K562 (cell line): Measurements from ENCODE around the gene SLC1A7.

Experiments
- ARID3B ChIP-seq: fragments of 250-450 bp; sonication (Bioruptor Pico); IDR thresholded peaks from 2 replicates; pipeline ENCODE4 v1.4.0; 2020; ENCODE audit warnings: borderline replicate concordance
- CEBPB ChIP-seq: fragments of 450-650 bp; IDR thresholded peaks from 2 replicates; pipeline ENCODE4 v1.6.1; 2016; ENCODE audit warnings: missing genetic modification characterization, missing compliant biosample characterization
- CTCF ChIP-seq, 3 experiments: IDR thresholded peaks in 2 of 3; conservative IDR thresholded peaks in 1 of 3; 2 replicates each; pipeline ENCODE4 v1.5.1; 2011 to 2012; ENCODE audit warnings: low read length in 3 of 3, mild to moderate bottlenecking in 3 of 3, control low read depth in 2 of 3, improper control_type of control experiment in 1 of 3, inconsistent platforms in 1 of 3, low read depth in 1 of 3, mixed read lengths in 1 of 3, moderate library complexity in 1 of 3; ENCODE audit not compliant: insufficient read depth in 2 of 3
- KDM4B ChIP-seq, 2 experiments: fragments of 450-650 bp in 1 of 2; sonication (generic) in 1 of 2; IDR thresholded peaks; 2 replicates each; pipeline ENCODE4 v1.6.1; 2016 to 2017; ENCODE audit warnings: borderline replicate concordance in 2 of 2, antibody characterized with exemption in 1 of 2, low read depth in 1 of 2, mild to moderate bottlenecking in 1 of 2
- MAFK ChIP-seq: IDR thresholded peaks from 2 replicates; pipeline ENCODE4 v1.6.1; 2011; ENCODE audit warnings: low read length, improper control_type of control experiment
- POLR2AphosphoS5 ChIP-seq: IDR thresholded peaks from 2 replicates; pipeline ENCODE4 v1.6.1; 2011; ENCODE audit warnings: mild to moderate bottlenecking, low read depth, low read length, moderate library complexity; ENCODE audit not compliant: control insufficient read depth, insufficient read depth
- SMARCC2 ChIP-seq: fragments of 450-650 bp; IDR thresholded peaks from 2 replicates; pipeline ENCODE4 v1.6.1; 2017; ENCODE audit warnings: antibody characterized with exemption, moderate library complexity, mild to moderate bottlenecking, low read depth
- TGIF2 ChIP-seq: sonication (generic); formaldehyde crosslinking; IDR thresholded peaks from 2 replicates; pipeline ENCODE4 v1.8.1; 2022; ENCODE audit warnings: mild to moderate bottlenecking, missing genetic modification reagents, moderate library complexity
- TRIM28 ChIP-seq: fragments of 450-650 bp; IDR thresholded peaks from 2 replicates; pipeline ENCODE4 v1.6.1; 2017
- ZBTB34 ChIP-seq: fragments of 250-450 bp; sonication (Bioruptor Pico); IDR thresholded peaks from 2 replicates; pipeline ENCODE4 v1.8.0; 2021; ENCODE audit warnings: mild to moderate bottlenecking, moderate library complexity

GRCh38 chr1:53147174-53147573 is 4.7 kb upstream of the SLC1A7 start:
- TF ChIP-seq POLR2AphosphoS5 (no peak), CEBPB (peak; percentile 80), MAFK (no peak), ZBTB34 (CRISPR knock-in tag) (no peak), CTCF (IDR thresholded peaks at IDR 0.05 in 2 of 3, conservative IDR thresholded peaks at IDR 0.05 in 1 of 3; ENCODE audit: insufficient read depth in 2 of 3, low read depth in 1 of 3, low read length in 3 of 3) (no peak), TRIM28 (no peak), TGIF2 (CRISPR knock-in tag) (no peak), KDM4B (IDR thresholded peaks at IDR 0.05; ENCODE audit: borderline replicate concordance in 2 of 2, low read depth in 1 of 2) (no peak), SMARCC2 (no peak), ARID3B (CRISPR knock-in tag) (no peak)
